ENCODE data around the gene KIAA0232. TPM values are rescaled to one million over a fixed set of nuclear protein-coding genes. Genes with fewer than 3 reads are reported as not detected.

Gene KIAA0232
- total and polyA plus RNA-seq, 9 of the 15 experiments (the other 6 are each of a cell fraction or from before 2014, with no cell fraction given), result 3.5 to 17.4 (median 13.0) TPM

DNA sequence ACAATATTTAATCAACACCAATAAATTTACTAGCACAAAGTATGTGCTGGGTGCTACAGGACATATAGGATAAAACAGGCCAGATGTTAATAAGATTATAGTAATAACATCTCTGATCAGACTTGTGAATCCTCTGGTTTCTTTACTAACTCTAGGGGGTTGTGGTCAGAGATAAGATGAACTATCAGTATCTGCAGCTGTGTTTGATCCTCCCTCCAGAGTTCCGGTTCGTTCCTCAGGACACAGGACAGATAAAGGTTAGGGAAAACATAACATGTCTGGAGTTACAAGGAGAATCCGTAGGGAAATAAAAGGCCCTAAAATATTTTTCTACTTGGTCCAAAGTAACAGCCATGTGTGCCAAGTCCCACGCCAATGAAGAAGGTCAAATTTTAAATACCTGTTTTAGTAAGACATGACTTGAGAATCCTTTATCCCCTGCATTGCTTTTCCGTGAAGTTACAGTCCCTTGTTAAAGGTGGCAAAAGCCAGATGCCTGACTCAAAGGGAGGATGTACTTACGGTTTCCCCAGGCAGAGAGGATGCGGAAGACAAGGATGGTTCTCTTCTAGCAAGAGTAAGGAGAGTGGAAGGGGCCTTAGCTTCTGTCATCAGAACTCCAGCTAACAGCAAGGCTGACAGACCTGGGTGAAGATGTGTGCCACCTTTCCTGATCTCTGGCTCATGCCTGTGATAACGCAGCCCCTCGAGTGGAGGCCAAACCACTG, 44.4 kb downstream of the KIAA0232 start (continued):
- TF ChIP-seq OTX1 (CRISPR knock-in tag; IDR thresholded peaks at IDR 0.05) (no peak), HDAC6 (IDR thresholded peaks at IDR 0.05; ENCODE audit: low read depth, low read length) (no peak), HDAC2 (IDR thresholded peaks at IDR 0.05) (peak; percentile 63; the same call in 1 of the 2 replicates), CHD2 (IDR thresholded peaks at IDR 0.05; ENCODE audit: low read depth, low read length) (no peak), HMG20A (CRISPR knock-in tag; conservative IDR thresholded peaks at IDR 0.05) (no peak), ZNF57 (CRISPR knock-in tag; IDR thresholded peaks at IDR 0.05) (no peak), SMAD4 (CRISPR knock-in tag; conservative IDR thresholded peaks at IDR 0.05) (peak; percentile 76; the same call in 1 of the 2 replicates), HDAC3 (IDR thresholded peaks at IDR 0.05; ENCODE audit: borderline replicate concordance, partially characterized antibody) (peak; percentile 60), BRF2 (IDR thresholded peaks at IDR 0.05; ENCODE audit: borderline replicate concordance, insufficient read depth, insufficient read length) (no peak), KAT2B (IDR thresholded peaks at IDR 0.05; ENCODE audit: low read depth, low read length) (no peak), ZFP30 (CRISPR knock-in tag; IDR thresholded peaks at IDR 0.05; ENCODE audit: borderline replicate concordance) (no peak), ZNF77 (CRISPR knock-in tag; IDR thresholded peaks at IDR 0.05) (no peak), NFYB (IDR thresholded peaks at IDR 0.05; ENCODE audit: extremely low read depth, insufficient read length) (no peak), ZNF436 (CRISPR knock-in tag; IDR thresholded peaks at IDR 0.05) (no peak), PML (IDR thresholded peaks at IDR 0.05; ENCODE audit: low read length) (peak; percentile 86), ZNF780A (CRISPR knock-in tag; IDR thresholded peaks at IDR 0.05) (no peak), ATF7 (IDR thresholded peaks at IDR 0.05) (peak; percentile 12; the same call in 1 of the 2 replicates), E2F8 (IDR thresholded peaks at IDR 0.05; ENCODE audit: low read depth, partially characterized antibody) (no peak), RBM25 (IDR thresholded peaks at IDR 0.05; ENCODE audit: low read depth, low read length, severe bottlenecking) (no peak)
- TF ChIP-seq, protein P1, sequence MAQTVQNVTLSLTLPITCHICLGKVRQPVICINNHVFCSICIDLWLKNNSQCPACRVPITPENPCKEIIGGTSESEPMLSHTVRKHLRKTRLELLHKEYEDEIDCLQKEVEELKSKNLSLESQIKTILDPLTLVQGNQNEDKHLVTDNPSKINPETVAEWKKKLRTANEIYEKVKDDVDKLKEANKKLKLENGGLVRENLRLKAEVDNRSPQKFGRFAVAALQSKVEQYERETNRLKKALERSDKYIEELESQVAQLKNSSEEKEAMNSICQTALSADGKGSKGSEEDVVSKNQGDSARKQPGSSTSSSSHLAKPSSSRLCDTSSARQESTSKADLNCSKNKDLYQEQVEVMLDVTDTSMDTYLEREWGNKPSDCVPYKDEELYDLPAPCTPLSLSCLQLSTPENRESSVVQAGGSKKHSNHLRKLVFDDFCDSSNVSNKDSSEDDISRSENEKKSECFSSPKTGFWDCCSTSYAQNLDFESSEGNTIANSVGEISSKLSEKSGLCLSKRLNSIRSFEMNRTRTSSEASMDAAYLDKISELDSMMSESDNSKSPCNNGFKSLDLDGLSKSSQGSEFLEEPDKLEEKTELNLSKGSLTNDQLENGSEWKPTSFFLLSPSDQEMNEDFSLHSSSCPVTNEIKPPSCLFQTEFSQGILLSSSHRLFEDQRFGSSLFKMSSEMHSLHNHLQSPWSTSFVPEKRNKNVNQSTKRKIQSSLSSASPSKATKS (CRISPR knock-in tag; IDR thresholded peaks at IDR 0.05), result no peak
- TF ChIP-seq, protein P2, sequence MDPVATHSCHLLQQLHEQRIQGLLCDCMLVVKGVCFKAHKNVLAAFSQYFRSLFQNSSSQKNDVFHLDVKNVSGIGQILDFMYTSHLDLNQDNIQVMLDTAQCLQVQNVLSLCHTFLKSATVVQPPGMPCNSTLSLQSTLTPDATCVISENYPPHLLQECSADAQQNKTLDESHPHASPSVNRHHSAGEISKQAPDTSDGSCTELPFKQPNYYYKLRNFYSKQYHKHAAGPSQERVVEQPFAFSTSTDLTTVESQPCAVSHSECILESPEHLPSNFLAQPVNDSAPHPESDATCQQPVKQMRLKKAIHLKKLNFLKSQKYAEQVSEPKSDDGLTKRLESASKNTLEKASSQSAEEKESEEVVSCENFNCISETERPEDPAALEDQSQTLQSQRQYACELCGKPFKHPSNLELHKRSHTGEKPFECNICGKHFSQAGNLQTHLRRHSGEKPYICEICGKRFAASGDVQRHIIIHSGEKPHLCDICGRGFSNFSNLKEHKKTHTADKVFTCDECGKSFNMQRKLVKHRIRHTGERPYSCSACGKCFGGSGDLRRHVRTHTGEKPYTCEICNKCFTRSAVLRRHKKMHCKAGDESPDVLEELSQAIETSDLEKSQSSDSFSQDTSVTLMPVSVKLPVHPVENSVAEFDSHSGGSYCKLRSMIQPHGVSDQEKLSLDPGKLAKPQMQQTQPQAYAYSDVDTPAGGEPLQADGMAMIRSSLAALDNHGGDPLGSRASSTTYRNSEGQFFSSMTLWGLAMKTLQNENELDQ (CRISPR knock-in tag; IDR thresholded peaks at IDR 0.05; ENCODE audit: borderline replicate concordance), result no peak

Data from K562 (cell line).